Measurements from ENCODE around the gene CAPN15.

Gene CAPN15

DNA sequence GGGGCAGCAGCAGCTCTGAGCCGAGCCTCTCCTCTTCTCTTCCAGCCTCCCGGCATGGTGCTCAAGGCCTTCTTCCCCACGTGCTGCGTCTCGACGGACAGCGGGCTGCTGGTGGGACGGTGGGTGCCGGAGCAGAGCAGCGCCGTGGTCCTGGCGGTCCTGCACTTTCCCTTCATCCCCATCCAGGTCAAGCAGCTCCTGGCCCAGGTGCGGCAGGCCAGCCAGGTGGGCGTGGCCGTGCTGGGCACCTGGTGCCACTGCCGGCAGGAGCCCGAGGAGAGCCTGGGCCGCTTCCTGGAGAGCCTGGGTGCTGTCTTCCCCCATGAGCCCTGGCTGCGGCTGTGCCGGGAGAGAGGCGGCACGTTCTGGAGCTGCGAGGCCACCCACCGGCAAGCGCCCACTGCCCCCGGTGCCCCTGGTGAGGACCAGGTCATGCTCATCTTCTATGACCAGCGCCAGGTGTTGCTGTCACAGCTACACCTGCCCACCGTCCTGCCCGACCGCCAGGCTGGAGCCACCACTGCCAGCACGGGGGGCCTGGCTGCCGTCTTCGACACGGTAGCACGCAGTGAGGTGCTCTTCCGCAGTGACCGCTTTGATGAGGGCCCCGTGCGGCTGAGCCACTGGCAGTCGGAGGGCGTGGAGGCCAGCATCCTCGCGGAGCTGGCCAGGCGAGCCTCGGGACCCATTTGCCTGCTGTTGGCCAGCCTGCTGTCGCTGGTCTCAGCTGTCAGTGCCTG lies 46.7 kb downstream of the CAPN15 start:
- no peak for FAIRE-seq
- DNase-seq (ENCODE audit: insufficient read length, low spot score) = no peak
- TF ChIP-seq CTCF (IDR thresholded peaks at IDR 0.05; ENCODE audit: insufficient read depth, missing control alignments) = no peak

DNA sequence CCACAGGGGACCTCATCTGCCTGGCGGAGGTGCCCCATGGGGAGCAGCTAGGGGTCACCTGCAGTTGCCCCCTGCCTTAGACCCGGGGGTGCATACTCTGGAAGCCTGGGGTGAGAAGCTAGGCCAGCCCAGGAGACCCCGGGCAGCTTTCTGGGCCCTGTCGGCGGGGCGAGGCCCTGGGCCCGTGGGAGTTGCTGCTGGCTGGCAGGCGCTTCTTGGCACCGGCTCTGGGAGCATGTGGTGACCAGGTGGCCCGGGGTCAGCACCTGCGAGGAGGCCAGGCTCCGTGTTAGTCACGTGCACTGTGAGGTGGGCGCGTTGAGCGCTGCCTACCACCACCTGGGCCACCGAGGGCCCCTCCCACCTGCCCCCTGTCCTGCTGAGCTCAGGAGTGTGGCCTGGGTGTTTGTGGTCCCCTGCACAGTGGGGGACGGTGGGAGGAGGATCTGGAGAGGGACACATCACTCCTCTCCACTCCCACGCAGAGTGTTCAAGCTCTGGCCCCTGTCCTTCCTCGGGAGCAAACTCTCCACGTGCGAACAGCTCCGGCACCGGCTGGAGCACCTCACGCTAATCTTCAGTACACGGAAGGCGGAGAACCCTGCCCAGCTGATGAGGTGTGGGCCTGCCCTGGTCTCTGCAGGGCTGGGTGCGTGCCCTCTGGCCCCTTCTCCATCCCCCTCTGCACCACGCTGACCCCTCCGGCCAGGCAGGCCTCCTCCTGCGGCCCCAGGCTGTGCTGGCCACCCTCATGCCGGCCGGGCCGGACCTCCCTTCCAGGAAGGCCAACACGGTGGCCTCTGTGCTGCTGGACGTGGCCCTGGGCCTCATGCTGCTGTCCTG lies 48.1 kb downstream of the CAPN15 start:
- no peak for TF ChIP-seq CTCF (IDR thresholded peaks at IDR 0.05; ENCODE audit: insufficient read depth, missing control alignments)
- DNase-seq (ENCODE audit: insufficient read length, low spot score) (no peak), FAIRE-seq (no peak)

GRCh38 chr16:576197-576822 lies 48.8 kb downstream of the CAPN15 start:
- FAIRE-seq (no peak), DNase-seq (ENCODE audit: insufficient read length, low spot score) (no peak)
- TF ChIP-seq CTCF (IDR thresholded peaks at IDR 0.05; ENCODE audit: insufficient read depth, missing control alignments) = no peak

DNA sequence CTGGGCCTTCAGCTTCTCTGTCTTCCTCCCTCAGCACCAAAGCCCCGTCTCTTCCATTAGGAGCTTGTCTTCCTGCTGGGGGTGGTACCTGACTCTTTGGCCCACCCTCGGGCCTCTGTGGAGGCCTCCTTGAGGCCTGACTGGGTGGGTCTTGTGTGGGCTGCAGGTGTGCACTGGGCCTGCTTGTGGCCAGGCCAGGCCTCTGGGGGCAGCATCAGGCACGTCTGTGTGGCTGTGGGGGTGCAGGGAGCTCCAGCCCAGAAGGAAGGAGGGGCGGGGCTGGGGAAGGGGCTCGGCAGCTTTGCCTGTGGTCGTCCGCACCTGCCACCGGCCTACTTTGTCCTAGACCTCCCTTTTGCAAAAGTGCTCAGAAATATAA lies 49.3 kb downstream of the CAPN15 start:
- TF ChIP-seq CTCF (IDR thresholded peaks at IDR 0.05; ENCODE audit: insufficient read depth, missing control alignments) = no peak
- FAIRE-seq = no peak
- no peak for DNase-seq (ENCODE audit: insufficient read length, low spot score)

DNA sequence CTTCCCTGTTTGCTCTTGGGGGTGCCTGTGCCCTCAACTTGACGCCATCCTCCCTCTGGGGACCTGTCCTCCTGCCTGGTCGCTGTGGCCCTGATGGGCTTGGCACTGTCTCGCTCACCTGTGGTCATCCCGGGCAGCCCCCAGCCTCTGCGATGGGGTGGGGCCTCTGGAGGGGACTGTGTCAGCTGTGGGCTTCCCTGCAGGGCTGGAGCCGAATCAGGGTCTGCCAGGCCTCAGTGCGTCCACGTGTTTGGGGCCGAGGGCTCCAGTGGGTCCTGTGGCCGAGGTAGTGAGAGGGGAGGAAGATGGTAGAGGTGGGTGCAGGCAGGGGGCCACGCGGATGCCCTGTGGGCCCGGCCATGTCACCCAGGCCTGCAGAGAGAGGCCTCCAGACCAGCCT lies 50.3 kb downstream of the CAPN15 start:
- FAIRE-seq (no peak), DNase-seq (ENCODE audit: insufficient read length, low spot score) (no peak)
- no peak for TF ChIP-seq CTCF (IDR thresholded peaks at IDR 0.05; ENCODE audit: insufficient read depth, missing control alignments)

GRCh38 chr16:578232-578869 lies 50.8 kb downstream of the CAPN15 start:
- no peak for FAIRE-seq
- no peak for TF ChIP-seq CTCF (IDR thresholded peaks at IDR 0.05; ENCODE audit: insufficient read depth, missing control alignments)
- DNase-seq (ENCODE audit: insufficient read length, low spot score) = no peak

Measured in D721Med (cell line).